Tibial artery (tissue), 4 donors: Measurements from ENCODE around the gene EVX2.

Source experiments
- DNase-seq, 2 donors: peaks; one replicate each; pipeline ENCODE4 v3.0.0-alpha.2; 2019
- H3K27ac ChIP-seq, 2 donors: fragments of 200-600 bp; sonication (generic) in 1 of 2; 1 replicate in 1 of 2; 2 replicates in 1 of 2; pipeline ENCODE4 v1.5.1; 2018 to 2019; ENCODE audit warnings: mild to moderate bottlenecking in 1 of 2
- H3K27me3 ChIP-seq, 2 donors: fragments of 200-600 bp; sonication (generic) in 1 of 2; one replicate each; pipeline versions ENCODE4 v1.5.1 to v1.6.0; 2016 to 2019
- H3K36me3 ChIP-seq, 3 donors: fragments of 200-600 bp; sonication (generic) in 2 of 3; one replicate each; pipeline ENCODE4 v1.5.1; 2016 to 2019; ENCODE audit warnings: mild to moderate bottlenecking in 2 of 3
- H3K4me1 ChIP-seq, 4 donors: fragments of 200-600 bp; sonication (generic) in 2 of 4; 1 replicate in 3 of 4; 2 replicates in 1 of 4; pipeline ENCODE4 v1.5.1; 2016 to 2019
- H3K4me3 ChIP-seq, 2 donors: fragments of 200-600 bp; sonication (generic) in 1 of 2; 1 replicate in 1 of 2; 2 replicates in 1 of 2; pipeline ENCODE4 v1.5.1; 2018 to 2019; ENCODE audit warnings: mild to moderate bottlenecking in 2 of 2
- H3K9me3 ChIP-seq, 3 donors: fragments of 200-600 bp; sonication (generic) in 1 of 3; one replicate each; pipeline ENCODE4 v1.5.1; 2016 to 2019
- intact Hi-C: fragments of 100-400 bp; cut with DNase I; formaldehyde crosslinking; loops from one replicate; pipeline ENCODE4 v1.15.0; 2023; ENCODE audit warnings: low total_unique reads
- TF ChIP-seq, protein P1 (sequence below), 2 experiments: fragments of 200-600 bp in 1 of 2; fragments of 450-650 bp in 1 of 2; IDR thresholded peaks; one replicate each; pipeline ENCODE4 v1.5.1; 2017 to 2019; ENCODE audit warnings: antibody characterized with exemption in 2 of 2, mild to moderate bottlenecking in 1 of 2, moderate library complexity in 1 of 2

Gene EVX2

DNA sequence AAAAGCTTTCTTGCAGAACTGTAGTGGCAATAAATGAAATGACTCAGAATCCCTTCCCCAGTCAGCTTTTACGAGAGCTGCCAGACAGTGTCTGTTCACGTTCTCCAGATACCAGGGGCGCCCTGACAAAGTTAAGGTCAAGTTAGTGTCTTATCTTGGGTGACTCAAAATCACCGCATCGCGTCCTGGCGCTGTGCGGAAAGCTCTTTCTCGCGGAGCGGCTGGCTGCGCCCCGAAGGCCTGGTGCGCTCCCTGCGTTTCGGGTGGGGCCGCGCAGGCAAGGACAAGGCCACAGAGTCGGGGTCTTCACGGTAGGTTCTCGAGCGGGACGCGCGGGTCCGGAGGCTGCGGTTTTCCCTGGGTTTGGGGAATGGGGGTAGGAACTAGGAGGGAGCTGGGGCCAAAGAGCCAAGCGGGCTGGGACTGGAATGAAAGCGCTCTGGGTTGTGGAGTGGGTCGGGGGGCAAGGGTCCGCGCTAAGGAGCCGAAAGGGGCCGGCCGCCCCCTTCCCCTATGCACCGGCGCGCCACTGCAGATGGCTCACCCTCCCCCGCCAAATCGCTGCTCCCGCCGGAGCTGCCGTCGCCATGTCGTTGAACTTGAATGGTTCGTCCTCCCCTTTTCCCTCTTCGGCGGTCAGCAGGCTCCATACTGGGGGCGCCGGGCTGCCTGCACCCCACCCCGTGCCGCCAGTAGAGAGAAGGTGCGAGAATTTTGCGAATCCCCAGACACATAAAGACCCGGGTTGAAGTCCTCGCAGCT is 20.7 kb upstream of the EVX2 start:
- Histone ChIP-seq H3K9me3 (no peaks in the 10 kb centered on the region), H3K27ac (no peak overlapping the region), H3K4me1 (peaks cover 0 to 59% (median 45%) of the 10 kb centered on the region in 4 donors), H3K36me3 (no peaks in the 10 kb centered on the region), H3K27me3 (peaks cover 26 to 99% of the 10 kb centered on the region in 2 donors), H3K4me3 (peak overlapping the region in 1 of 2 donors; percentile 5)
- TF ChIP-seq, protein P1, sequence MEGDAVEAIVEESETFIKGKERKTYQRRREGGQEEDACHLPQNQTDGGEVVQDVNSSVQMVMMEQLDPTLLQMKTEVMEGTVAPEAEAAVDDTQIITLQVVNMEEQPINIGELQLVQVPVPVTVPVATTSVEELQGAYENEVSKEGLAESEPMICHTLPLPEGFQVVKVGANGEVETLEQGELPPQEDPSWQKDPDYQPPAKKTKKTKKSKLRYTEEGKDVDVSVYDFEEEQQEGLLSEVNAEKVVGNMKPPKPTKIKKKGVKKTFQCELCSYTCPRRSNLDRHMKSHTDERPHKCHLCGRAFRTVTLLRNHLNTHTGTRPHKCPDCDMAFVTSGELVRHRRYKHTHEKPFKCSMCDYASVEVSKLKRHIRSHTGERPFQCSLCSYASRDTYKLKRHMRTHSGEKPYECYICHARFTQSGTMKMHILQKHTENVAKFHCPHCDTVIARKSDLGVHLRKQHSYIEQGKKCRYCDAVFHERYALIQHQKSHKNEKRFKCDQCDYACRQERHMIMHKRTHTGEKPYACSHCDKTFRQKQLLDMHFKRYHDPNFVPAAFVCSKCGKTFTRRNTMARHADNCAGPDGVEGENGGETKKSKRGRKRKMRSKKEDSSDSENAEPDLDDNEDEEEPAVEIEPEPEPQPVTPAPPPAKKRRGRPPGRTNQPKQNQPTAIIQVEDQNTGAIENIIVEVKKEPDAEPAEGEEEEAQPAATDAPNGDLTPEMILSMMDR (IDR thresholded peaks at IDR 0.05), result no peak
- no peak for DNase-seq
- intact Hi-C loops, result no loop called here

DNA sequence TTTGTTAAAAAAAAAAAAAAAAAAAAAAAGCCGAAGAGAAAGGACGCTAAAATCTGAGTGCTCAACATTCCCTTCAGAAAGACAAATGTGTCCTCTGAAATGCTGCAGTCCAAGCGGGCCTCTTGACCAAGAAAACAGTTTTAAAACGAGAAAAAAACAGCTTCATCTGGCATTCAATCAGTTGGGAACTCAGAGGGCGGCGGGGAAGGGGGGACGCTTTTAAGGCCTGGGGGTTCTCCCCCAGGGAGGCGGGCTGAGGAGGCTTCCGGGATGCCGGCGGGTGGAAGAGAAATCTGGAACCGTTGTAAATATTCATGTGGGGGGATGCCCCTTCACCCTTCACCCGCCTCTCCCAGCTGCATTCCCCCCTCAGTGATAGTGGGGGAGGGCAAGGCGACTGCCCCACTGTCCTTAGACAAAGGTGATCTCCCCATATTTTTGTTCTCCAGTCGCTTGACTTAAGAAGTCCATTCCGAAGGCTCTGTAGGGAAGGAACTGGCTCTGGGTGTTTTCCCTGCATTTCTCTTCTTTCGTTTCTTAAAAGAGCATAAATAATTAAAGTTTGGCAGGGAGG is 20.1 kb upstream of the EVX2 start:
- H3K27ac ChIP-seq, result no peak overlapping the region
- DNase-seq, result no peak
- no peaks in the 10 kb centered on the region for H3K36me3 ChIP-seq
- H3K4me1 ChIP-seq, result peaks cover 0 to 60% (median 47%) of the 10 kb centered on the region in 4 donors
- no peaks in the 10 kb centered on the region for H3K9me3 ChIP-seq
- intact Hi-C loops, result no loop called here
- H3K27me3 ChIP-seq, result peaks cover 23 to 99% of the 10 kb centered on the region in 2 donors
- TF ChIP-seq, protein P1 (IDR thresholded peaks at IDR 0.05), result no peak
- H3K4me3 ChIP-seq, result no peak overlapping the region

DNA sequence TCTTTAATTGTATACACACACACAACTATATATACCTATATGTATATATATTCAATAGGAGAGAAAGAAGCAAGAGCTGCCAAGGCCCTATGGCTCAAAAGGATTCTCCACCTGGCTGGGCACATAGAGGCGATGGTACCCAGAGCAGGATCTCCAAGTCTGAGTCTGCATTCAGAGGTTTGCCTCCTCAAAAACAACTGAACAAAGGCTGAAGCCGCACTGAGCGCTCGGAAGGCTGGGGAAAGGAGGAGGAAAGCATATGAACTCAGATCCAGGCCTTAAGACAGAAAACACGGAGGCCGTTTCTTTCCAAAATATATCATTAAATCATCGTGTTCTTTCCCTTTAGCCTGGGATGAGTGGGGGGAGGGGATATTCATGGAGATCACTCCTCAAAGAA is 19.4 kb upstream of the EVX2 start:
- H3K4me1 ChIP-seq, result peaks cover 0 to 60% (median 48%) of the 10 kb centered on the region in 4 donors
- no peaks in the 10 kb centered on the region for H3K9me3 ChIP-seq
- peaks cover 23 to 99% of the 10 kb centered on the region in 2 donors for H3K27me3 ChIP-seq
- H3K36me3 ChIP-seq, result no peaks in the 10 kb centered on the region
- no peak overlapping the region for H3K4me3 ChIP-seq
- TF ChIP-seq, protein P1 (IDR thresholded peaks at IDR 0.05), result no peak
- intact Hi-C loops, result no loop called here
- DNase-seq, result no peak
- no peak overlapping the region for H3K27ac ChIP-seq

DNA sequence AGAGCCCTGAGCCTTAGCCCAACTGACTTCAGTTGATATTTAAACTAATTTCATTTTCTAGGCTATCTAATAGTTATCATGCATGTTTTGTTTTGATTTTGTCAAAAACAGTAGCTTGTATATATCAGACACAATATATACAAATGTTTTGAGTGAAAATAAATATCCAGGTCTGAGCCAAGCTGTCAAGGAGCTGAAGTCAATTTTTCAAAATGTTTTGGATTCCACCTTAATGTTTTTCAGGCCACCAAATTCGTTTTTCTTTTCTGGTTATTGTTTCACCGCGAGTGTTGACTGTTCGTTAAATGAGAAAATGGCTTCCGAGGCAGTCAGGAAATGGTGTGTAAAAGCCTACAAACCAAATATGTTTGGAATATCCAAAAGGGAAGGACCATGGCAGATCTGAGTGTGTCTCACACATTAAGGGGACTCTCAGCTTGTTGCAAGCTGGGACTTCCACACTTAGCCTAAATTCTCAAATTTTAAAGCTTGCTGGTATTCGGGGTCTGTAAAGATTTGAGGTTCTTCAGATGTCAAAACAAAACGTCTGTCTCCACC is 18.6 kb upstream of the EVX2 start:
- TF ChIP-seq, protein P1 (IDR thresholded peaks at IDR 0.05), result no peak
- Histone ChIP-seq H3K9me3 (no peaks in the 10 kb centered on the region), H3K4me1 (peaks cover 0 to 62% (median 50%) of the 10 kb centered on the region in 4 donors), H3K27me3 (peaks cover 23 to 100% of the 10 kb centered on the region in 2 donors), H3K4me3 (no peak overlapping the region), H3K27ac (no peak overlapping the region), H3K36me3 (no peaks in the 10 kb centered on the region)
- DNase-seq, result no peak
- intact Hi-C loops, result no loop called here

DNA sequence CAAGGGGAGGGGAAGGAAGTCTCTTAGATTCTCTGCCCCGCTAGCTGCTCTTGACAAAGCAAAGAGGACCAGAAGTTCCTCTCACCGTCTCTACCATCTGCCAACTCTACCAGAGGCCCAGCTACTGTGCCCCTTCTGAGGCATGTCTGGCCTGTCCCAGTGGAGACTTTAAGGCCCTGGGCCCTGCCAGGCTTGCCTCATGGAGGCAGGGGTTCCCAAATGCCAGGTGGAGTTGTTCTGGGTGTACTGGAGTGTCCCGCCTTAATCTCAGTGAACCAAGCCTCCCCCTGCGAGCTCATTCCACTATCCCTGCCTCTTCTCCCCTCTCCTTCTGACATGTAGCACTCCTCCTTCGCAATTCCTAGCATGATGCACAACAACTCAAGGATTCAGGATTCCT is 18.1 kb upstream of the EVX2 start:
- no peak for DNase-seq
- H3K9me3 ChIP-seq, result no peaks in the 10 kb centered on the region
- H3K27ac ChIP-seq, result no peak overlapping the region
- TF ChIP-seq, protein P1 (IDR thresholded peaks at IDR 0.05), result no peak
- peaks cover 19 to 100% of the 10 kb centered on the region in 2 donors for H3K27me3 ChIP-seq
- intact Hi-C loops, result no loop called here
- no peak overlapping the region for H3K4me3 ChIP-seq
- no peaks in the 10 kb centered on the region for H3K36me3 ChIP-seq
- H3K4me1 ChIP-seq, result peaks cover 0 to 62% (median 51%) of the 10 kb centered on the region in 4 donors
